Activated naive CD4-positive, alpha-beta T cell treated with anti-CD3 and anti-CD28 coated beads, Interleukin-2, amount 50 U/mL, for 72 hours (primary cell): ENCODE data around the gene SYT7. TPM values are rescaled to one million over a fixed set of nuclear protein-coding genes. Genes with fewer than 3 reads are reported as not detected.
"Not testable (repeated sequence)": the region's sequence is repeated elsewhere in the genome, so short reads cannot be mapped to it uniquely, and the experiment has no call there.

Source experiments
- ATAC-seq, 2 donors: fragments of 150-1000 bp; cut with Tn5 transposase; 2 replicates each; pipeline ENCODE4 v1.10.0; 2021; ENCODE audit warnings: mild to moderate bottlenecking in 2 of 2, moderate library complexity in 2 of 2
- DNase-seq, 2 donors: peaks; one replicate each; pipeline ENCODE4 v3.0.0; 2021 to 2022; ENCODE audit warnings: low spot score in 2 of 2
- H3K27ac Mint-ChIP-seq, 2 donors: one replicate each; pipeline ENCODE4 v1.8.0; 2022; ENCODE audit warnings: mild to moderate bottlenecking in 2 of 2, mixed read lengths in 2 of 2
- H3K36me3 Mint-ChIP-seq, 2 donors: one replicate each; pipeline ENCODE4 v1.8.0; 2022; ENCODE audit warnings: mixed read lengths in 2 of 2
- H3K9me3 Mint-ChIP-seq, 2 donors: one replicate each; pipeline ENCODE4 v1.8.0; 2022; ENCODE audit warnings: mixed read lengths in 2 of 2
- total RNA-seq, 2 donors: library from RNA; stranded (reverse); gene quantifications; one replicate each; pipeline ENCODE4 v1.2.3, GENCODE V29; 2022

Gene SYT7, protein sequence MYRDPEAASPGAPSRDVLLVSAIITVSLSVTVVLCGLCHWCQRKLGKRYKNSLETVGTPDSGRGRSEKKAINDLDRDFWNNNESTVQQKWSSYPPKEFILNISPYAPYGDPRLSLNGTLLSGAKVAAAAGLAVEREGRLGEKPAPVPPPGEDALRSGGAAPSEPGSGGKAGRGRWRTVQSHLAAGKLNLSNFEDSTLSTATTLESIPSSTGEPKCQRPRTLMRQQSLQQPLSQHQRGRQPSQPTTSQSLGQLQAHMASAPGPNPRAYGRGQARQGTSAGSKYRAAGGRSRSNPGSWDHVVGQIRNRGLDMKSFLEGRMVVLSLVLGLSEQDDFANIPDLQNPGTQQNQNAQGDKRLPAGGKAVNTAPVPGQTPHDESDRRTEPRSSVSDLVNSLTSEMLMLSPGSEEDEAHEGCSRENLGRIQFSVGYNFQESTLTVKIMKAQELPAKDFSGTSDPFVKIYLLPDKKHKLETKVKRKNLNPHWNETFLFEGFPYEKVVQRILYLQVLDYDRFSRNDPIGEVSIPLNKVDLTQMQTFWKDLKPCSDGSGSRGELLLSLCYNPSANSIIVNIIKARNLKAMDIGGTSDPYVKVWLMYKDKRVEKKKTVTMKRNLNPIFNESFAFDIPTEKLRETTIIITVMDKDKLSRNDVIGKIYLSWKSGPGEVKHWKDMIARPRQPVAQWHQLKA
- total RNA-seq: not detected

GRCh38 chr11:61581030-61581928 is at the start of gene SYT7:
SYT7 (minus strand) TSS chr11:61581076; CDS start chr11:61580820, 256 bp downstream.
- Mint-ChIP-seq H3K27ac (peak within 1 kb of the TSS in 1 of 2 donors; percentile 67), H3K36me3 (no peaks in the 10 kb centered on the region), H3K9me3 (no peaks in the 10 kb centered on the region)
- DNase-seq: peak; percentile 93 to 99
- ATAC-seq: peak; percentile 84 to 85

DNA sequence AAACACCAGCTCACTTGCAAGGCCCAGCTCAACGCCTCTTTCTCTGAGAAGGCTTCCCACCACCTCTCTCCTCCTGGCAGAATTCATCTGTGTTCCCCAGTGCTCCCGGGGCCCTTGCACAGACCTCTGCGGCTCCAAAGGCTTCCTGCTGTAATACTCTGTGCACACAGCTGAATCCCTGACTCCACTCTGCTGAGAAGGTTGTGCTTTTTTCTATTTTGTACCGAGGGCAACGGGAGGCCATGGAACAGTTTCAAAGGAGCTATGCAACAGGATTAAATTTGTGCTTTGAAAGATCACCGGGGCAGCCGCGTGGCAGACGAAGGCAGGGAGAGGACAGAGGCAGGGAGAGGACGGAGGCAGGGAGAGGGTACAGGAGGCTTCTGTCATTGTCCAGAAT is 49.2 kb upstream of the SYT7 start:
- no peak for ATAC-seq

GRCh38 chr11:61629082-61629833 is 48.4 kb upstream of the SYT7 start:
- ATAC-seq (no peak), DNase-seq (no peak)
- Mint-ChIP-seq H3K27ac (no peak overlapping the region), H3K9me3 (no peaks in the 10 kb centered on the region), H3K36me3 (no peaks in the 10 kb centered on the region)

More for the DNA sequence above, 49.2 kb upstream of the SYT7 start:
- H3K27ac Mint-ChIP-seq: peak overlapping the region in 1 of 2 donors; percentile 10
- H3K36me3 Mint-ChIP-seq: no peaks in the 10 kb centered on the region
- no peak for DNase-seq
- no peaks in the 10 kb centered on the region for H3K9me3 Mint-ChIP-seq

- DNase-seq: no peak
- Mint-ChIP-seq H3K36me3 (no peaks in the 10 kb centered on the region), H3K27ac (no peak overlapping the region), H3K9me3 (no peaks in the 10 kb centered on the region)
- ATAC-seq: no peak
Measured at GRCh38 chr11:61628662-61628970, 47.7 kb upstream of the SYT7 start.

- DNase-seq (peak; percentile 62 to 63), ATAC-seq (peak; percentile 61 to 76)
Measured at GRCh38 chr11:61627850-61628661, 47.2 kb upstream of the SYT7 start.

GRCh38 chr11:61626580-61627380 is 45.9 kb upstream of the SYT7 start:
- H3K9me3 Mint-ChIP-seq: no peaks in the 10 kb centered on the region
- no peaks in the 10 kb centered on the region for H3K36me3 Mint-ChIP-seq
- no peak for ATAC-seq
- no peak overlapping the region for H3K27ac Mint-ChIP-seq
- no peak for DNase-seq

More at GRCh38 chr11:61627850-61628661, 47.2 kb upstream of the SYT7 start:
- no peaks in the 10 kb centered on the region for H3K9me3 Mint-ChIP-seq
- H3K27ac Mint-ChIP-seq: no peak overlapping the region
- no peaks in the 10 kb centered on the region for H3K36me3 Mint-ChIP-seq

DNA sequence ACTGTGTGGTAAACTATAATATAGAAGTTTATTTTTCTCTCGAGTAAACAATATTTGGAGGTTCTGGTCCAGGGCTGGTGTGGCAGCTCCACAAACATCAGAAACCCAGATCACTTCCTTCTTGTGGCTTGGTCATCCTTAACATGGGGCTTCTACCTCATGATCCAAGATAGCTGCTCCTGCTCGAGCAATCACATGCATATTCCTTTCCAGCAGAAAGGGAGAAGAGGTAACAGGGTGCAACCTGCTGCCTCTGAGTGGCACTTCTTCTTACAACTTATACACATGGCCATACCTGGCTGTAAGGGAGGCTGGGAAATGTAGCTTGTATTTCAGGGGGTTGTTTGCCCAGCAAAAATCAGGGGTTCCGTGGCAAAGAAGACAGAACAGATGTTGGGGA is 44.6 kb upstream of the SYT7 start:
- ATAC-seq: no peak
- H3K9me3 Mint-ChIP-seq: no peaks in the 10 kb centered on the region
- no peak overlapping the region for H3K27ac Mint-ChIP-seq
- H3K36me3 Mint-ChIP-seq: no peaks in the 10 kb centered on the region
- DNase-seq: no peak

- no peaks in the 10 kb centered on the region for H3K9me3 Mint-ChIP-seq
- no peak for DNase-seq
- no peaks in the 10 kb centered on the region for H3K36me3 Mint-ChIP-seq
- H3K27ac Mint-ChIP-seq: no peak overlapping the region
- no peak for ATAC-seq
Measured at GRCh38 chr11:61621917-61622585, 41.2 kb upstream of the SYT7 start.

DNA sequence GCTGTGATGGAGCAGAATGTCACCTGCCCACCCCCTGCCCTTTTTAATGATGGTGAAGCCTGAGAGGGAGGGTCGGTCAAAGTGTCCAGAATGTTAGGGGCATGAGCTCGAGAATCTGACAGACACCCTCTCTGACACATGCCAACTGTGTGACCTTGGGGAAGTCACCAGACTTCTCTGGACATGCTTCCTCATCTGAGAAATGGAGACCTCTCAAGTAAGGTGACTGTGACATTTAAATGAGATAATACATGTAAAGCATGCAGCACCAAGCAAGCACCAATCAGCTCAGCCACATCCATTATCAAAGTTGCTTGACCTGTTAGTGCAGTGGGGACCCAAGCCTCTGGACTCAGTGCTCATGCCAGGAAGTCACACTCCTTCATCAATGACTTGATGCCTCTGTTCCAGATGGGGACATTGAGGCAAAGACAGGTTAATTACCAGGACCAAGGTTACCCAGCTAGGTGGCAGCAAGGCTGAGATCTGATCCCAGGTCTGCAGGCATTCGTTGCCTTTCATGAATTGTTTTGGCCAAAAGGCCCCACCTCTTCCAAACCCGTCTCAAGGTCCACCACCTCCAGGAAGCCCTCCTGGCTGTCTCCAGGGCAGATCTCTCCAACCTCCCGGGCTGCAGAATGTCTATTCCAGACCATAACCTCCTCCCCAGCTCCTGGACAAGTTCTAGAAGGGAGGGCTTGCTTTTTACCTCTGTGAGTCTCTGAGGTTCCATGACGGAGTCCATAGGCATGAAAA is 38.8 kb upstream of the SYT7 start:
- no peaks in the 10 kb centered on the region for H3K9me3 Mint-ChIP-seq
- ATAC-seq (no peak), DNase-seq (no peak)
- H3K27ac Mint-ChIP-seq: no peak overlapping the region
- H3K36me3 Mint-ChIP-seq: no peaks in the 10 kb centered on the region

- Mint-ChIP-seq H3K9me3 (no peaks in the 10 kb centered on the region), H3K27ac (no peak overlapping the region), H3K36me3 (no peaks in the 10 kb centered on the region)
- DNase-seq (no peak), ATAC-seq (no peak)
Measured at GRCh38 chr11:61618978-61619377, 38.1 kb upstream of the SYT7 start.

- no peak for DNase-seq
- H3K27ac Mint-ChIP-seq: no peak overlapping the region
- no peaks in the 10 kb centered on the region for H3K9me3 Mint-ChIP-seq
- ATAC-seq: no peak
- no peaks in the 10 kb centered on the region for H3K36me3 Mint-ChIP-seq
Measured at GRCh38 chr11:61617515-61617914, 36.6 kb upstream of the SYT7 start.

DNA sequence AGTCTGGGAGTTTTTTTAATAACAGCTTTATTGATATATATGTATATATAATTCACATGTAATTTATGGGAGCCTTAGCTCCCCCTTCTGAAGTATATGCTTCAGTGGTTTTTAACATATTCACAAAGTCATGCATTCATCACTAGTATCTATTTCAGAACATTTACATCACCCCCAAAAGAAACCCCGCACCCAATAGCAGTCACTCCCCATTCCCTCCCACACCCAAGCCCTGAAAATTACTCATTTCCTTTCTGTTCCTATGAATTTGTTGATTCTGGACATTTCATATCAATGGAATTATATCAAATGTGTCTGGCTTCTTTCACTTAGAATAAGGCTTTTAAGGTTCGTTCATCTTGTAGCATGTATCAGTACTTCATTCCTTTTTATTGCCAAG is 35.6 kb upstream of the SYT7 start:
- no peak for ATAC-seq
- no peak for DNase-seq
- H3K27ac Mint-ChIP-seq: no peak overlapping the region
- H3K36me3 Mint-ChIP-seq: no peaks in the 10 kb centered on the region
- no peaks in the 10 kb centered on the region for H3K9me3 Mint-ChIP-seq

DNA sequence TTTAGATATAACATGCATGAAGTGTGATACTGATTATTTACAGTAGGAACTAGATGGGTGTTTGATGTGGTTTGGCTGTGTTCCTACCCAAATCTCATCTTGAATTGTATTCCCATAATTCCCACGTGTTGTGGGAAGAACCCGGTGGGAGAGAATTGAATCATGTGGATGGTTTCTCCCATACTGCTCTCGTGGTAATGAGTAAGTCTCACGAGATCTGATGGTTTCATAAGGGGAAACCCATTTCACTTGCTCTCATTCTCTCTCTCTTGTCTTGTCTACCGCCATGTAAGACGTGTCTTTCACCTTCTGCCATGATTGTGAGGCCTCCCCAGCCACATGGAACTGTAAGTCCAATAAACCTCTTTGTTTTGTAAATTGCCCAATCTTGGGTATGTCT is 33.9 kb upstream of the SYT7 start:
- H3K9me3 Mint-ChIP-seq, DNase-seq, ATAC-seq, H3K36me3 Mint-ChIP-seq, H3K27ac Mint-ChIP-seq: not testable (repeated sequence)

- DNase-seq (no peak), ATAC-seq (no peak)
- no peaks in the 10 kb centered on the region for H3K36me3 Mint-ChIP-seq
- H3K9me3 Mint-ChIP-seq: no peaks in the 10 kb centered on the region
- no peak overlapping the region for H3K27ac Mint-ChIP-seq
Measured at GRCh38 chr11:61613870-61614269, 33.0 kb upstream of the SYT7 start.
